CD4-positive, alpha-beta T cell treated with Interferon alpha-2 for 1 hour (primary cell): ENCODE results near the gene PGBD1.

ENCODE experiments used
- DNase-seq, 2 donors: peaks; one replicate each; pipeline ENCODE4 v3.0.0-alpha.2; 2020 to 2022

The PGBD1 gene

DNA sequence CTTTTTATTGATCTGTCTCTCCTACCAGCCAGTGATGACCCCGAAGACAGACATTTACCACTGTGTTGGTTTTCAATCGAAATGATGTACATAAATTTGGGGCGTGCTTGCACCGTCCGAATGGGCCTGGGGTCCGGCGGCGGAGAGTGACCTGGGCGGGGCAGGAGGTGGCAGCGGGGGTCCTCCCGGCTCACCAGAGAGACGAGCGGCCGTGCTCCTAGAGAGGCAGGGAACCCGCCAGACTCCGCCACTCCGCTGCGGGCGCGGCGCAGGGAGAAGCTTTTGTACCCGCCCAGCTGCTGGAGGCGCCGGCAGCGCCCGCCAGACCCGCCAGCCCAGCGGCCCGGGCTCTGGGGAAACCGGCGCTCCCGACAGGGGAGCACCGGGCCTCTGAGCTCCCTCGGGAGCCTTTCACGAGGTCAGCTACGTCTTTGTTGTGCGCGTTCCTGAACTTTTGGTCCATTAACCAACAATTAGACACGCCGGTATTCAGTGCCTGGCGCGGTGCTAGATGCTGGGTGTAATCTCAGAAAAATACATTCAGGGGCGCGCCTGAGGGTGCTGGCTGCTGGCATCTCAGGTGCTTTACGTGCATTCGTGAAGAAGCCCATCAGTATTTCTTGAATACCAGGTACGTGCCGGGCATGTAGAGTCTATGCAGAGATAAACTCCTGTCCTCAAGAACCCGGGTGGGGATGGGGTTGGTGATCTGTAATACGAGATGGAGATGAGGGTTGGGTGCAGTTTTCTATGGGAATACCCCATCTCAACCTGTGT, at the start of gene PGBD1:
Gene PGBD1 (plus strand): TSS at position 285 of the 777 bp plus-strand sequence. CDS start 2,242 bp downstream, outside the sequence.
- DNase-seq, result peak; percentile 32 to 49

DNA sequence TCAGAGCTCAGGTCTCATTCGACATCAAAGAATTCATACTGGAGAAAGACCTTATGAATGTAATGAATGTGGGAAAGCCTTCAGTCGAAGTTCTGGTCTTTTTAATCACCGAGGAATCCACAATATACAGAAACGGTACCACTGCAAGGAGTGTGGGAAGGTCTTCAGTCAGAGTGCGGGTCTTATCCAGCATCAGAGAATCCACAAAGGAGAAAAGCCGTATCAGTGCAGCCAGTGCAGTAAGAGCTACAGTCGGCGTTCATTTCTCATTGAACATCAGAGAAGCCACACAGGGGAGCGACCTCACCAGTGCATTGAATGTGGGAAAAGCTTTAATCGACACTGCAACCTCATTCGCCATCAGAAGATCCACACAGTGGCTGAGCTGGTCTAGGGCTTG, 48.6 kb upstream of the PGBD1 start:
- no peak for DNase-seq

GRCh38 chr6:28235912-28236452, 45.4 kb upstream of the PGBD1 start:
- no peak for DNase-seq

DNA sequence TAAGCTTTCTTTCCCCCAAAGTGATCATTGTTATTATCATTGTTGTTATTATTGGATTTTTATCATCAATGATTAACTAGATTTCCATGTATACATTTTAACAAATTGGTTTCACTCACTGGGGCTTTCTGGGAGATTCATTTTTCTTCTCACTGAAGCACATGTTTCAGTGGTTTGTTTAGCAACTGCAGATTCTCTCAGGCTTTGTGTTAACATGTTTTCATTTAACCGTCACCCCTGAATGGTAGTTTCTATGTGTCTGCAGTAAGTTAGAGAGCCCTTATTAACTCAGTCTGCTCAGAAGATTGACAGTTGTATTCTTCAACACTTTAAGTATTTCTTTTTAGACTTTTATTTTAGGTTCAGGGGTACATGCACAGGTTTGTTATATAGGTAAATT, 41.7 kb upstream of the PGBD1 start:
- DNase-seq, result no peak

GRCh38 chr6:28240471-28240870, 40.9 kb upstream of the PGBD1 start:
- no peak for DNase-seq

GRCh38 chr6:28243946-28244345, 37.4 kb upstream of the PGBD1 start:
- no peak for DNase-seq

DNA sequence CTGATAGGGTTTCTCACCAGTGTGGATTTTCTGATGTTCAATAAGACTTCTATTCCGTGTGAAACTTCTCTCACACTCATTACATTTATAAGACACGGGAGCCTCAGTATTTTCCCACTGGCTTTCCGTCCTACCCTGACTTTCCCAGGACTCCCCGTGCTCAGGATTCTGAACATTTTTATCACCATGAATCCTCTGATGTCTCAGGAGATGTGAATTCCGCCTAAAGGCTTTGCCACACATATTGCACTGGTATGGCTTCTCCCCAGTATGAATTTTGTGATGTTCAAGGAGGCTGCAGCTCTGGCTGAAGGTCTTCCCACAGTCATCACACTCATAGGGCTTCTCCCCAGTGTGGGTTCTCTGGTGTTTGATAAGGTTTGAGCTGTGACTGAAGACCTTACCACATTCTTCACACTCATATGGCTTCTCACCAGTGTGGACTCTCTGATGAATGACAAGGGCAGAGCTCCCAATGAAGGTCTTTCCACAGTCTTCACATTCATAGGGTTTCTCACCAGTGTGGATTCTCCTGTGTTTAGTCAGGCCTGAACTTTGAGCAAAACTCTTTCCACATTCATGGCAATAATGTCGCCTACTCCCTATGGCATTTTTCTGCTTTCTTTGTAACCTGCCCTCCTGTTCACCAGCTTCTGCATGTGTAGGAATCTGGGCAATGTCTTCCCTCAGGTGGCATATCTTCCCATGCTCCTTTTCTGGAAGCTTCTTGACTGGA, 36.0 kb upstream of the PGBD1 start:
- no peak for DNase-seq

DNA sequence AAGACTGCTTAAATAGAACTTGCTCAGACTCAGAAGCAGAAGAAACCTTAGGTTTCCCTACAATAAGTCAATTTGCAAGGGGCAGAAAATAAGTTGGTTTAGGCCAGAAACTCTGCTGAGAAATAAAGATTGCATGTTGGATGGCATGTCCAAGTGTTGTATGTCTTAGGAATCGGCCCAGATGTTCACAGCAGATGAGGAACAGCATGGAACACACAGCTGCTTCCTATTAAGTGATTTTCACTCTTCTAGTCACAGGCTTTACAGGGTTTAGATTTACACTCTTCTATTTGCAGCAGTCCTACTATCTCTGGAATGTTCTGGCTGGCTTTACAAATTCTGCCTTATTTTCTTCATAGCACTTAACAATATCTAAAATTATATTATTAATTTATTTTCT, 32.5 kb upstream of the PGBD1 start:
- DNase-seq, result no peak

DNA sequence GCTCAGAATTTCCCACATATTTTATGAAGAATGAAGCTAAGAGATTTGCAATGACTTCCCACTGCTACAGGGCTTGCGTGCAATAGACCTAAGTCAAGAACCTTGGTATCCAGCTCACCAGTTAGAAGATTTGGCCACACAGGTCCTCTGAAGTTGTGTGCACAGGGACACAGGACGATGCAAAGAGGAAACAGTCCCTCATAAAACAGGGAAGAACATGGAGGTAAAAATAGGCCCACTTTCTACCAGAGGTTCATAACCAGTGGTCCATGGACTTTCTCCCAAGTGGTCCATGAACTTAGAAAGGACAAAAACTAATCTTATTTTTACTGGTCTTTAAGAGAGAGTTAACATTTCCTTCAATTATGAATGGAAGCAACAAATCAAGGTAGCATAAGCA, 30.6 kb upstream of the PGBD1 start:
- DNase-seq, result no peak

DNA sequence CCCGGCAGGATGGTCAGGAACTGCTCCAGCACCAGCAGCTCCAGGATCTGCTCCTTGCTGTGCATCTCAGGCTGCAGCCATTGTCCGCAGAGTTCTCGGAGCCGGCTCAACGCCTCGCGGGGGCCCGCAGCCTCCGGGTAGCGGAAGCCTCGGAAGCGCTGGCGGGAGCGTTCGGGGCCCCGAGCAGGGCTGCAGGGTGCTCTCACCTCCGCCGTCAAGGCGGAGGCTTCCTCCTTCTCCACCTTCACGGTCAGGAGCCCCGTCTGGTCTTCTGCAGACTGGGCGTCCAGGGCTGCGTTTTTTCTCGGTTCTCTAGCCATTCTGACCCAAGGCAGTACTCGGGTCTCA, 29.7 kb upstream of the PGBD1 start:
- peak in 1 of 2 donors; percentile 37 for DNase-seq

- peak; percentile 82 to 89 for DNase-seq
Observed at GRCh38 chr6:28252009-28252975, 29.1 kb upstream of the PGBD1 start, which contains the start of gene ZKSCAN4. ZKSCAN4 (minus strand) TSS chr6:28252269; CDS start chr6:28251980, 289 bp downstream.

GRCh38 chr6:28254121-28254519, 27.3 kb upstream of the PGBD1 start:
- no peak for DNase-seq

- DNase-seq, result no peak
Observed at GRCh38 chr6:28257042-28257441, 24.3 kb upstream of the PGBD1 start.

DNA sequence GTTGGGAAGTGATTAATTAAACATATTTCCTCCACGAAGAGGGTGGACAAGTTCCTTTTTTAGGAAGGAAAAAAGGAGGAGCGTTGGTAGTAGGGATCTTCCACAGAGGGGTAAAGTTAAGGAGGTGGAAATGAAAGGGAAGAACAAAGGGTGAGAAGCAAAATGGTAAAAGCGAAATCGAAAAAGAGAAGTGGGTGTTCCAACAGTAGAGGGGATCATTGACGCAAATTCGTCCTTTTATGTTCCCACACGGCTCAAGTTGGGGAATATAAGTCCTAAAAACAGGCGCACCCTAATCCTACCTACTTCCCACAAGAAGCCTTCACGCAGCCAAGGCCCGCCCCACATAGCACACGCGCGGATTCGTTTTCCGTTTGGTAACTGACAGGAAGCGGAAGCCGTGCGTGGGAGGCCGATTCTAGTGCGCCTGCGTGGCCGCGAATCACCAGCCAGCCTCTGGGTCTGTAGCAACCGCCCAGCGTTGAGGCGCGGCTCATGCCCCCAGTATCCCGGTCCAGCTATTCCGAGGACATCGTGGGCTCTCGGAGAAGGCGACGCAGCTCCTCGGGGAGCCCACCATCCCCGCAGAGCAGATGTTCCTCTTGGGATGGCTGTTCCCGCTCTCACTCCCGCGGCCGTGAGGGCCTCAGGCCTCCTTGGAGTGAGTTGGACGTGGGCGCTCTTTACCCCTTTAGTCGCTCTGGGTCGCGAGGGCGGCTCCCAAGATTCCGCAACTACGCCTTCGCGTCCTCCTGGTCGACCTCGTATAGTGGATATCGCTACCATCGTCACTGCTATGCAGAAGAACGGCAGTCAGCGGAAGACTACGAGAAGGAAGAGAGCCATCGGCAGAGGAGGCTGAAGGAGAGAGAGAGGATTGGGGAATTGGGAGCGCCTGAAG, 22.2 kb upstream of the PGBD1 start, which contains the start of gene NKAPL:
Gene NKAPL (plus strand): TSS at position 421 of the 901 bp plus-strand sequence. CDS start 75 bp downstream, at position 496.
- DNase-seq, result peak; percentile 60 to 78

- DNase-seq, result no peak
Observed at GRCh38 chr6:28263922-28264321, 17.4 kb upstream of the PGBD1 start.

DNA sequence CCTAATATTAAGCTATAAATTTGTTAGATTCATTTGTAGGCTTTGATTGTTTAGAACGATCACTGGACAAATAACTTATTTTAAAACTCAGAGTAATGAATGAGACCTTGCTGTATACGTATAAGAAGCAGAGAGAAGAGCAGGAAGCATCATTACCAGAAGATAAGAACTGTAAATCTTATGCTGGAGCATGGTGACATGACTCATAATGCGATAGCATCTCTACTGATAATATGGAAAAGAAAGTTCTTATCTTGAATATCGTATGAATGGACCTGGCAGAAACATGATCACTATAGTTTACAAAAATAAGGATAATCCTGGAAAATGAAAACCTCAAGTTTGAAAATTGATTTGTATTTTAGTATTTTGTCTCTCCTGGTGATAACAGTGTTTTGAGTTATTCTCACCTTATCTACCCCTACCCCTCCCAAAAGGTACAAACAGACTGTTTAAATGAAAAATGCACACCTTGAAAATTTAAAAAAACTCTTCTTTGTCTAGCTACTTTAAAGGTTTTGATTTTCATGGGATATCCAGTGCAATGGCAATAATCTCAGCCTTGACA, 16.5 kb upstream of the PGBD1 start:
- DNase-seq, result no peak

GRCh38 chr6:28266563-28266961, 14.8 kb upstream of the PGBD1 start:
- no peak for DNase-seq

DNA sequence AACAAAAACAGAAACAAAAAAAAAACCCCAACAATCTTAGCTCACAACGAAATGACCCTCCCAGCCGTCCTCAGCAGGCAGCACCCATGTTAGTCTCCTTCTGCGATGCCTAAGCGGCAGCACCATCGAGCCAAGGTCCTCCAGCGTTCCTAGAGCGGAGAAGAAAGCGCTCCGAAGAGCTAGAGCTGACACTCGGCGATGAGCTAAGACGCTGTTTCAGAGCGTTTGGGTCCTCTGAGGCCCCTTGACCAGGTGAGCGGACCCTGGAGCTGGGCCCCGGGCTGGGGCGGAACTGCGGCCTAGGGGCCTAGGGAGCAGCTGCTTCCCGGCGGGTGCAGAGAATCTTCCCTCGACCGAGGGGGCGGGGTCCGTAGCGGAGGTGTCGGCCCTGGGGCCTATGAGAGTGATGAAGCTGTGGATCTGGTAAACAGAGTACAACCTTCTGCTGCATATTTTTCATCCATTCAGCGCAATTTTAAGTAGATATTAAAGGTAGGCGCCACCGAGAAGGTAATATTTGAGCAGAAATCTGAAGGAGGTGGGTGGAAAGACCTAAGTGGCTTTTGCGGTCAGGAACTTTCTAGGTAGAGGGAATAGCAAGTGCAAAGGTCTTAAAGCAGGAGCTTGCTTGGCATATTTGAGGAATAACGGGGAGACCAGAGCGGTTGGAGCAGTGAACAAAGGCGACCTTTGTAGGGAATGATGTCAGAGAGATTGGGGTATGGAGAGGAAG, 14.2 kb upstream of the PGBD1 start, which contains the start of gene ZSCAN26:
Gene ZSCAN26 (plus strand): TSS at position 182 of the 733 bp plus-strand sequence. CDS start 4,777 bp downstream, outside the sequence.
- peak; percentile 86 to 91 for DNase-seq

GRCh38 chr6:28267695-28268059, 13.7 kb upstream of the PGBD1 start:
- no peak for DNase-seq

- no peak for DNase-seq
Observed at GRCh38 chr6:28269492-28269891, 11.9 kb upstream of the PGBD1 start.
